NCI-H345 treated with DMSO at 0.1 percent for 48 hours (cell line): Measurements from ENCODE around the gene C9orf152.

Experiments used
- DNase-seq: peaks from one replicate; lab custom pipeline; 2025; ENCODE audit not compliant: unreplicated experiment; lab: John Stamatoyannopoulos, UW

The C9orf152 gene

GRCh38 chr9:110183208-110184145, 24.5 kb downstream of the C9orf152 start:
- peak; percentile 43 for DNase-seq

GRCh38 chr9:110180511-110181434, 27.2 kb downstream of the C9orf152 start:
- no peak for DNase-seq

- no peak for DNase-seq
These were observed 28.2 kb downstream of the C9orf152 start for GRCh38 chr9:110179734-110180133.

GRCh38 chr9:110178281-110178680, 29.7 kb downstream of the C9orf152 start:
- no peak for DNase-seq

GRCh38 chr9:110175275-110175968, 32.5 kb downstream of the C9orf152 start:
- DNase-seq = no peak

- no peak for DNase-seq
These were observed 34.7 kb downstream of the C9orf152 start for GRCh38 chr9:110173322-110173642.

GRCh38 chr9:110170357-110171257, 37.4 kb downstream of the C9orf152 start:
- no peak for DNase-seq

GRCh38 chr9:110168486-110168885, 39.5 kb downstream of the C9orf152 start:
- no peak for DNase-seq

GRCh38 chr9:110161940-110162339, 46.0 kb downstream of the C9orf152 start:
- no peak for DNase-seq

GRCh38 chr9:110160685-110161084, 47.3 kb downstream of the C9orf152 start:
- no peak for DNase-seq

GRCh38 chr9:110160123-110160522, 47.8 kb downstream of the C9orf152 start:
- DNase-seq = no peak

- DNase-seq = peak; percentile 28
These were observed 49.9 kb downstream of the C9orf152 start for GRCh38 chr9:110157823-110158664.

- no peak for DNase-seq
These were observed 51.1 kb downstream of the C9orf152 start for GRCh38 chr9:110156902-110157301.

- no peak for DNase-seq
These were observed 51.5 kb downstream of the C9orf152 start for GRCh38 chr9:110156416-110156815.

GRCh38 chr9:110155751-110156150, 52.2 kb downstream of the C9orf152 start:
- DNase-seq = no peak

- no peak for DNase-seq
These were observed 54.5 kb downstream of the C9orf152 start for GRCh38 chr9:110153431-110153830.

GRCh38 chr9:110152704-110153374, 55.1 kb downstream of the C9orf152 start:
- peak; percentile 37 for DNase-seq
